HG02938 (cell line): ENCODE data around the gene SLC38A8.

ENCODE experiments used
- ATAC-seq: cut with Tn5 transposase; IDR thresholded peaks from one replicate; pipeline ENCODE4 v1.9.1; 2021; ENCODE audit warnings: mild to moderate bottlenecking, moderate library complexity; ENCODE audit not compliant: unreplicated experiment

The SLC38A8 gene

GRCh38 chr16:84003038-84003437, 39.6 kb downstream of the SLC38A8 start:
- ATAC-seq: no peak

GRCh38 chr16:84001726-84002125, 40.9 kb downstream of the SLC38A8 start:
- ATAC-seq: no peak

DNA sequence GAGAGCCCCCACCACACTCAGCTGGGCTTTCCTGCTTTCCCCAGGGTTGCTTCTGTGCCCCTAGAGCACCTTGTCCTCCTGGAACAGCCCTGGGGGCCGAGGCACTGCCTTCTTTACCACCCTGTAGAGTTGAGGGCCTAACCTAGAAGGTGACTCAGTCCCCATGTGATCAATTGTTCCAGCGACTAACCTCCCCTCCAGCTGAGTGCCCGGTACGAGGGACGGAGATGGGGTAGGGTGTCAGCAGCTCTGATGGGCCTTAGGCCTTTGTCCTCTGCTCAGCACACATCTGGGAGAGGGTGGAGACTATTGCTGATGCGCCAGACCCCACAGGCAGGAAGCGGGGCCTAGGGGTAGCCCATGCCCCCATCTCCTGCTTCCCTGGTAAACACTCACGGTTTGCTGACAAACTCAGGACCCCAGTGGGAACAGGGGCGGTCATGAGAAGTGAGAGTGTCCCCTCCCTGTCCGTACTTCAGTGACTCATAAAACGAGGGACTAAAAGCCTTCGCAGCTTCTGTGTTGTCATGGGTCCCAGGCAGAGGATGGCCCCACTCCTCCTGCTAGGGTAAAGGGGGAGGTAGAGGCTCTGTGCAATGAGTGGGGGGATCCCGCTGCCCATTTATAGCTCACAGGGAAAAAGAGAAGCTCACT, 41.5 kb downstream of the SLC38A8 start:
- ATAC-seq: no peak

DNA sequence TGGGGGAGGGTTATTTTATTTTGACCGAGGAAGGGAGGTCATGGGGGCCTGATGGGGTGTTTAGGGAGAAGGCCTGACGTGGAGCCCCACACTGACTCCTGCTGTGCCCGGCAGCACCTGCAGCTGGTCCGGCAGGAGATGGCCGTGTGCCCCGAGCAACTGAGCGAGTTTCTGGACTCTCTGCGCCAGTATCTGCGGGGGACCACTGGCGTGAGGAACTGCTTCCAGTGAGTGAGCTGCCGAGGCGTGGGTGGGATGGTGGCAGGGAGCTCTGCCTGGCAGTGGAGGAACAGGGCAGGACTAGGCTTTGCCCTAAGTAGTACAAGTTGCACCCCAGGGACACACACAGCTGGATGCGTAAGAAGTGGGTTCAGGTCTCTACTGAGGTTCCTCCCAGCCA, 44.5 kb downstream of the SLC38A8 start:
- ATAC-seq: no peak

GRCh38 chr16:83996481-83997252, 45.9 kb downstream of the SLC38A8 start:
- no peak for ATAC-seq

GRCh38 chr16:83995754-83996153, 46.8 kb downstream of the SLC38A8 start:
- no peak for ATAC-seq

- ATAC-seq: no peak
Observed at GRCh38 chr16:83994703-83995102, 47.9 kb downstream of the SLC38A8 start.

DNA sequence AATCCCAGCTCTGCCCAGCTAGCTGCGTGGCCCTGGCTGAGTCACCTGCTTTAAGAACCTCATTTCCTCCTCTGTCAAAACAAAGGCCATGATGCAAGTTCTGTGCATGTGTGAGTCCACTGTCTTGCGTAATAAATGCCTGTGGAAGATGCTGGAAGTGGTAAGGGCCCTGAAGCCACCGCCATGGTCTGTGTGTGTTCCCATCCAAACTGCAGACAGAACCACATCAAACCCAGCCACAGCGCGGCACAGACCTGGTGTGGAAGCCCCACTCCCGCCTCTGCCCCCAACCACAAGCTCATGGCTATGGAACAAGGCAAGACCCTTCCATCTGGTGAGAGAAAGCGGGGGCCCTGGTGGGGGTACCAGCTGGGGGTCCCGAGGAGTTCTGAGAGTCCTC, 48.5 kb downstream of the SLC38A8 start:
- no peak for ATAC-seq

DNA sequence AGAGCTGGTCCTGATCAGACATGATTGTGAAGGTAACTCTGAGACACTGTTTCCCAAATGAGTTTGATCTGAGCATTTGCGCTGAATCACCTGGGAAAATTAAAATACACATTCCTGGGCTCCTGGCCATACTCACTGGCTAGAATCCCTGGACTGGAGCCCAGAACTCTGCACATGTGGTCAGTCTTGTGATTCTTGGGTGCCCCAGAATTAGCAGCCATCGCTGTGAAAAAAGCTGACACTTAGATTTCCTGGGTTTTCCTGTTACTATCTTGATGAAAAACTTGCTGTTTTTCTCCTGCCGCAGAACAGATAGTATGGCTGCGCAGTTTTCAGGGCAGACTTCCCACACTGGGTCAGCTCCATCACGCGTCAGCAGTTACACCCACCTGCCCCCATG, 50.0 kb downstream of the SLC38A8 start:
- ATAC-seq: no peak

DNA sequence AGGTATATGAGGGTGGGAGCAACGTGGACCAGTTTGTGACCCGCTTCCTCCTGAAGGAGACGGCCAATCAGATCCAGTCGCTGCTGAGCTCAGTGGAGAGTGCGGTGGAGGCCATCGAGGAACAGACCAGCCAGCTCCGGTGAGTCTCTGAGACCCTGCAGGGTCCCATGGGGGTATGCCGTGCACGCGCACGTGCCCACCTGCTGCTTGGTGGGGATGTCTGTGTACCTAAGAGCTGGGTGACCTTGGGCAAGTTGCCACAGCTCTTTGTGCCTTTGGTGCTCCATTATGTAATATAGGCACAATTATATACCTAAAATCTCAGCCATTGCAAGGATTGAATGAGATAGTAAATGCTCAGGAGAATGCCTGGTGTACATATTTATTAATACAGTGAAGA, 52.1 kb downstream of the SLC38A8 start:
- ATAC-seq: no peak

- no peak for ATAC-seq
Observed at GRCh38 chr16:83989300-83989699, 53.3 kb downstream of the SLC38A8 start.

DNA sequence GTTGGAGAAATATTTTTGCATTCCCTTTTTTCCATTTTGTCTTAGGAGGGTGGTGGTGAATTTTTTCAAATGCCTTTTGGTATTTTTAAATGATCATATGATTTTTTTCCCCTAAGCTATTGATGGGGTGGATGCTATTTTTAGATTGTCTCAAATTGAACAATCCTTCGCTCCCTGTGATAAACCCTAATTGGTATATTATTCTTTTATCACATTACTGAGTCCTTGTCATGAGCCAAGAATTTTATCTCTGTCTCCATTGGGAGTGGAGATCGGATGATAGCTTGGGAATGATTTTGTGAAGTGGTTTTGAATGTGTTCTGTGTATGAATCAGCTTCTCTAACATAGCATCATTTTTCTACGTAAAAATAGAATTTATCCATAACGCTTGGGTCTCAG, 59.1 kb downstream of the SLC38A8 start:
- ATAC-seq: no peak

DNA sequence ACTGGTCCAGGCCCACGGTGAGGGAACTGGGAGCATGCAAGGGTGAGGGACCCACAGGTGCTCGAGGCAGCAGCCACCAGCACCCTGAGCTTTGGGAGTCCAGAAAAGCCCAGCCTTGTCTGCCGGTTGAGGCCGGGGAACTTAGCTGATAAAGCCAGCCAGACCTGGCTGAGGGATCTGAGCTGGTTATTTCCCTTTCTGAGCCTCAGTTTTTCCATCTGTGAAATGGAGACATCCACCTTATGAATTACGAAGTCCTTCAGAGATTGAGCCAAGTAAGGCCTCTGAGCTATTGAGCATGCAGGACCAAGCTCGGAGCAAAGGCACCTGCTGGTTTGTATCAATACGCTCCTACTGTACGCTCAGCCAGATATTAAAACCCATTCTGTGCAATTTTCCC, 60.8 kb downstream of the SLC38A8 start:
- no peak for ATAC-seq

DNA sequence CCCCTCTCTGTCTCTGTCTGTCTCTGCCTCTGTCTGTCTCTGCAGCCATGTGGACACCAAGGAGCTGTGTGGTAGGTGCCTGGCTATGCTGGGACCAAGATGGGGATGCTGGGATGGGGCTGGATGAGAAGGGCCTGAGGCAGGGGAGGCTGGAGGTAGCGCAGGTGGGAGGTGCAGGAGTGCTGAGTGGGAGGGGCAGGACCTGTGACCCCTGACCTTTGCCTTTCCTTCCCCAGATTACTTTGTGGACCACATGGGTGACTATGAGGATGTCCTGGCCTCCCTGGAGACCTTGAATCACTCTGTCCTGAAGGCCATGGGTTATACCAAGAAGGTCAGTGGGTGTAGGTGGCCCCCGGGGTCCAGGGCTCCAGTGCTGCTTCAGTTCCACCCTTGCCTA, 61.8 kb downstream of the SLC38A8 start:
- ATAC-seq: no peak

- no peak for ATAC-seq
Observed at GRCh38 chr16:83979441-83979840, 63.2 kb downstream of the SLC38A8 start.

- no peak for ATAC-seq
Observed at GRCh38 chr16:83978401-83978904, 64.1 kb downstream of the SLC38A8 start.

GRCh38 chr16:83977056-83977815, 65.4 kb downstream of the SLC38A8 start:
- ATAC-seq: no peak

DNA sequence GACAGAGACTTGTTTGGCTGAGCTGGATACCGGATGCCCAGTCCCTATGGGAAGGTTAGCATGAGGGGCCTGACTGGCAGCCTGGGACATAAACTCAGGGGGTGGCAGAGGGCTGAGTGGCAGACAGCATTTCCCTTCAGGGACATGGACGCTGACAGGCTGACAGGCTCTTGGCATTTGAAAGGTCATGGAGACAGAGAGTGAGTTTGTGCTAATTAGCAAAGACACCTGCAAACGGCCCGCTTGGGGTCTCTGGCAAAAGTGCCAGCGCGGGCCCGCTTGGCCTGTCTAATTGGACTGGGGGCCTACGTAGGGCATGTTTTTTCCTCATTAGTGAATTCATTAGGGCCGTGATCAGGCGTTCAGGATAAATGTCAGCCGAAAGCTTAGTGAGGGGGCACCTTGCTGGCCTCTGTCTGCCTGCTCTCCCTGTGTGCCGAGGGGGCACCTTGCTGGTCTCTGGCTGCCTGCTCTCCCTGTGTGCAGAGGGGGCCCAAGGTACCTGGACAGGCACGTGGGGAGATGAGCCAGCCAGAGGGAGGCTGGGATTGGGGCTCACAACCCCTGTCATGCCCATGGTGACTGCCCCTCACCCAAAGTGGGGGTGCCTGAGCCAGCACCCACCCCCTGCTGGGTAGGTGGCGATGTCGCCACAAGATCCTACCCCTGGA, 66.9 kb downstream of the SLC38A8 start:
- no peak for ATAC-seq

DNA sequence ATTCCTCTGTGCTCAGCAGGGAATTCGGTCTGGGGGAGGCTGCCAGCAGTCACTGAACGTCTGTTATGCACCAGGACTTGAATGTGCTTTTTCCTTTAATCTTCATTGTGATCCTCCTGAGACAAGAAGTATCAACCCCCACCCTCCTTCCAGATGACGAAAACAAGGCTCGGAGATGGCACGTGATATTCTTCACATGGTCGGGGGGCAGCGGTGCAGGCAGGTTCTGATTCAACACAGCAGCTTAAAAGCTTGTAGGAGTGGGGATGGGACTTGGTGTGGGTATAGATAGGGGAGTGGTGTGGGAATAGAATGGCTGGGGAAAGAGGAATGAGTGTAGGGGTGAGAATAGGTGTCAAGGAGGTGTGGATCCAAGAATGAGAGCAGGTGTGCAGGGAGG, 68.1 kb downstream of the SLC38A8 start:
- no peak for ATAC-seq

- ATAC-seq: no peak
Observed at GRCh38 chr16:83973581-83974385, 68.8 kb downstream of the SLC38A8 start.
